GM19043 (cell line): Measurements from ENCODE around the gene HSF5.
"Not testable (repeated sequence)": the region's sequence is repeated elsewhere in the genome, so short reads cannot be mapped to it uniquely, and the experiment has no call there.

Source experiments
- ATAC-seq: cut with Tn5 transposase; IDR thresholded peaks from one replicate; pipeline ENCODE4 v1.9.1; 2021; ENCODE audit warnings: low read depth; ENCODE audit not compliant: unreplicated experiment

HSF5 gene

DNA sequence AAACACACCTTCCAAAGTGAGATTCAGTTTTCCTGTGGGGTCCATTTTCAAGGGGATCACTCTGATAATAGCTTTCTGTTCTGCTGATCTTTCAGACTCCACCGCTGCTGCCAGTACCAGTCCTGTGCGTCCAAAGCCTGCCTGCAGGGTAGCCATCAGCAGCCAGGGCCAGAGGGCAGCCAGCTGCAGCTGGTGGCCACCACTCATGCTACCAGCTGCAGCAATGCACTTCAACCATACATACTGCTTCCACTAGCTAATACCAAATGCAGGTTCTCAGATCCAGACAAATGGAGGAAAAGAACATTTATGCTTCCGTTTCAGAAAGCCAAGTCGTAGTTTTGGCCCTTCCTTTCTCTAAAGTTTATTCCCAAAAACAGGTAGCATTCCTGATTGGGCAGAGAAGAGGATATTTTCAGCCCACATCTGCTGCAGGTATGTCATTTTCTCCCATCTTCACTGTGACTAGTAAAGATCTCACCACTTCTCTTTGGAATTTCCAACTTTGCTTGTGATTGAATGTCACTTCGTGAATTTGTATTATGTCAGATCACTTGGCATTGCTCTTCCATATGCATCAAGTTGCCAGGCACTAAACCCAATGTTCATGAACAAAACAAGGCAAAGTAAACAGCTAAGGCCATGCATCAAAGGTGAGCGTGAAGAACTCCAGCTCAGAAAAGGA lies 72.7 kb downstream of the HSF5 start:
- no peak for ATAC-seq

- ATAC-seq, result no peak
Measured at GRCh38 chr17:58414596-58414997, 73.6 kb downstream of the HSF5 start.

- ATAC-seq, result no peak
Measured at GRCh38 chr17:58413684-58414083, 74.5 kb downstream of the HSF5 start.

DNA sequence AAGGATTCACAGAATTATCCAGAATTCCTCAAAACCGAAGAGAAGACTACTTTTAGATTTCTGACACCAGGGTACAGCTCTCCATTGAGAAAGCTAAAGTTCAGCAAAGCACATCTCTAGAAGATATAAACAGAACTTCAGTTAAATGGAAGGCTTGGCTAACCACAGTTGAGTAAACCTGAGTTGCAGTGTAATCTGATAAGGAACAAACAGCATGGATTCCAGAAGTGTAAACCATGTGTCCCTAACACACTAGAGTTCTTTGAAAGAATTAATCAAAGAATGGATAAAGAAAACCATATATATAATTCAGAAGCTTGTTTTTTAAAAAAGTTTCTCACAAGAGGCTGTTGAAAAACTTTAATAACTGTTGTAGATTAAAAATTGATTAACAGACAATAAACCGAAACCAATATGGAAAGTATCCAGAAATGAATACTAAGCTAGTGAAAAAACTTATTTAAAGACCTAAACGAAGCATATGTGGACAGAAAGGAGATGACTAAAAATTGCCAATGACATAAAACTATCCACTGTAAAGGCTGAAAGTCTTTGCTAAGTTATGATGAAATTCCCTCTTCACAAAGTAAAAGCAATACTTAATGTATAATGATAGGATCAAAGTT lies 75.1 kb downstream of the HSF5 start:
- ATAC-seq, result no peak

- ATAC-seq, result no peak
Measured at GRCh38 chr17:58412064-58412703, 76.0 kb downstream of the HSF5 start.

DNA sequence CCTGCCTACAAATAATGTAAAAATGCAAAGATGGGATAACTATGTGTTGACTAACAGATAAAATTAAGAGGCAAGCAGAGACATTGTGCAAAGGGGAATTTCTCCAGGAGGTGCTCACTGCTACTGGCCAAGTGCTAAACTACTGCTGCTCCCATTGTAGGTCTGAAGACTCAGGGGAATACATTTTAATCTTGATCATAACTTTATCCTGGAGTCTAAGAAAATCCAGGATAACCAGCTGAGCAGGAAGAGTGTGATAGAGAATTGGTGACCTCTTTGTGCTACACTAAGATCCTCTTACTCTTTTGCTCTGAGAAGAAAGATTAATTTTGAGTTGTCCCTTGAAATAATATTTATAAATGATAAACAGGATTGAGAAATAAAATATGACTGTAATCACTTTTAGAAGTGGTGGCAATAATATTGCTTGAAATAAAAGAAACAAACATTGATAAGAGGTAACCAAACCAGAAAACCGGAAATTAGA lies 76.8 kb downstream of the HSF5 start:
- ATAC-seq, result no peak

DNA sequence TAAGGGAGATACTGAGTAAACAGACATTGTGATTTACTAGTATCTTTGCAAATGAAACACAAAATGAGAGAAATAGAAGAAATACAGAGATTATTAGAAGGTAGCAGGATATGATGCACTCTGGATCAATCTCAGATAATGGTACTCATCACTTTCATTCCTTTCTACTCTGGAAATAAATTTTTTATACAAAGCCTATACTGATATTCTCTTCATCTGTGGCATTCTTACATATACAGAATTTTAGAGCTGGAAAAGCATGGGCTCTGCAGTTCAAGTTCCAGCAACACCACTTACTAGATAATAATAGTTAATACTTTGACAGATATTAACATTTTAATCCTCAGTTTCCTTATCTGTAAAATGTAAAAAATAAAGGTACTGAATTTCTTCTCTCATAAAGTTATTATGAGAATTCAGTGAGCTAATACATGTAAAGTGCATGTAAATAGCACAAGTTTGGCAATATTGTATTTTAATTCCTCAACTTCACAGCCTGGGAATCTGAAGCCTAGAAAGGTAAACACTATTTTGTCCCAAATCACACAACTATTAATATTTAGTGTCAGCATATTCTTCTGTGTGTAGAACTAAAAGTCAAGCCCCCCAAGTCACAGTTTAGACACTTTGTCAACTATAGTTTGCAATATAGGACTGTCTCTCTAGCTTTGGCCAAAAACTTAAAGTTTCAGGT lies 77.3 kb downstream of the HSF5 start:
- ATAC-seq, result no peak

DNA sequence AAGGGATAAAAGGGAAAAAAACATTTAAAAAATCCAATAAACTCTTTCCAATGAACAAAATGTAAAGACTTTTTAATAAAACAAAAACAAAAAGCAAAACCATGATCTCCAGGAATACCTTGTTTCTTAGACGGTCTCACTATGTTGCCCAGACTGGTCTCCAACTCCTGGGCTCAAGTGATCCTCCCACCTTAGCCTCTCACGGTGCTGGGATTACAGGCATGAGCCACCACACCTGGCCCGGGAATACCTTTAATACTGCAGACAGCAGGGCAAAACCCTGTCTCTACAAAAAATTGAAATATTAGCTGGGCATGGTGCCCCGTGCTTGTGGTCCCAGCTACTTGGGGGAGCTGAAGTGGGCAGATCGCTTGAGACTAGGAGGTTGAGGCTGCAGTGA lies 78.8 kb downstream of the HSF5 start:
- no peak for ATAC-seq

- no peak for ATAC-seq
Measured at GRCh38 chr17:58403311-58403710, 84.9 kb downstream of the HSF5 start.

DNA sequence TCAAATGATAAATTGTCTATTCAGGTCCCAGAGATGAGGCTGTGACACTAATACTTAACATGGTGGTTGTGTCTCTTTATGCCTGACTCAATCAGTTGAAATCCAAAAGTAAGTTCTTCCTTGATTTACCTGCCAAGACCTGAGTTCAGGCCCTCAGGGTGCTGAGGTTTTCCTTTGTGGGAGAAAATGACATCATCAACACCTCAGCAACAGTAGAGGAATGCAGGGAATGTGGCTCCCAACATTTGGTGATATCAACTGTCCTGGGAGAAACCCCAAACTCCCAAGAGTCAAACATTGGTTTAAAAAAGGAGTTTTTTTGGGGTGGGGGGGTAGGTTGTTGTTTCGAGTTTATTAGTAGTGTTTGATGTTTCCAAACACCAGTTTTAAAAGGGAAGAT lies 85.5 kb downstream of the HSF5 start:
- ATAC-seq, result no peak

DNA sequence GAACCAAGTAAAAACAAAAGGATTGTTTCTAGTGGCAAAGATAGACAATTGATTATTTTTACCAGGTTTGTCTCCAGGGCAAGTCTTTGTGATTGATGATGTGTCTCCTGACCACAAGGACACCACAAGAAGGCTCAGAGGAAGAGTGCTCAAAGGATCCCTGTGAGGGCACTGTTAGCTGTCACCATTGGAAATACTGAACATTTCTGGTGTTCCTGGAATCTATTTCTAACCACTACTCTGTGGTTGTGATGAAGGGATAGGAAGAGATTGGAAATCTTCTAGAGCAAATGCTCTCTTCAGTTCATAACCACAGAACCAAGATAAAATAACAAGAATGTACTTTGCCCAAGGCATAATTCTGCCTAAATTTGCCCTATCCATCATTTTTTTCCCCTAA lies 86.2 kb downstream of the HSF5 start:
- ATAC-seq, result no peak

DNA sequence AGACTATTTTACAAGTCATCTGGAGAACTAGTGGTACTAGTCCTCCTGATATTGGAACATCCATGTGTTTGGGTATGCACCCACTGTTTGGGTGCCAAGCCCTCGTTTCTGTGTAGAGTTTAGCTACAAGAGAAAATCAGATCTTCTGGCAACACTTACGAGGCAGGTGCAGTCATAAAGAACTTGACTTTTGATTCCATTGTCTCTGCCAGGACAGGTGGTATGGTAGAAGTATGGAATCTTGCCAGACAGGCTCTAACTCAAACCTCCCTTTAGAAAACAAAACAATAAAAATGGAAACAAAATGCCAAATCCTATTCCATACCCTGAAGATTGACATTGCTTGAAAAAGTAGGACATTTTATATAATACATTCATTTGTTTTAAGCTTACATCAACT lies 86.9 kb downstream of the HSF5 start:
- ATAC-seq, result no peak

DNA sequence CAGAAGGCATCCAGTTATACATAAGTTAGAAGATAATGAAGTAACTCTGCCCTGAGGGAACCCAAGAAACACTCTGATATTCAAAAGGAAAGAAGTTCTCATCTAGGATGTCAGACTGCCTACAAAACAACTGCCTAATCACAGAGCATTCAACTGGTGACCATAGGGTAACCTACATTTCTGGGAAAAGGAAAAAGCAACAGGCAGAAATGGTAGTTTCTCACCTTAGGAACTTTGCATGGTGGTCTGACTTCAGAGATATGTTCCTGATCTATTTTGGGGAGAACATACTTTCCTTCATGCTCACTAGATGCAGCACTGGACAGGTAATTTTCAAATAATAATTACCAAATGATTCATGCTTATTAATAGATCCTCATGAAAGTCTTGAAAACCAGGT lies 87.4 kb downstream of the HSF5 start:
- no peak for ATAC-seq

DNA sequence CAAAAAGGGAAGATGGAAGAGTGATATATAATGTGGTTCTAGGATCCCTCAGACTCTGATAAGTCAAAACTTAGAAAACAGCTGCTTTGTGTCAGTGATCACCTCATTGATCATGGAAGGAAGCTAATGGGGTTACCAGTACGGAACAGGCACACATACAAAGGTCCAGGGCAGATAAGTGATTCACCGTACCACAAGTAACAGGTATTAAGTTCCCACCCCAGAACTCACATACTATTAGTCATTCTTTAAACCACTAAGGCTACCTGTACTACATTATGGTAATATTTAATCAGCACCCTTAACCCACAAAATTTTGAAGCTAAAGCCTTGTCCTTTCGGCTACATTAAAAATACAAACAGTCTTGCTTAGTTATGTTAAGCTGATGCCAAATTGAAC lies 88.2 kb downstream of the HSF5 start:
- ATAC-seq, result no peak

GRCh38 chr17:58398574-58399266 lies 89.5 kb downstream of the HSF5 start:
- ATAC-seq, result no peak

DNA sequence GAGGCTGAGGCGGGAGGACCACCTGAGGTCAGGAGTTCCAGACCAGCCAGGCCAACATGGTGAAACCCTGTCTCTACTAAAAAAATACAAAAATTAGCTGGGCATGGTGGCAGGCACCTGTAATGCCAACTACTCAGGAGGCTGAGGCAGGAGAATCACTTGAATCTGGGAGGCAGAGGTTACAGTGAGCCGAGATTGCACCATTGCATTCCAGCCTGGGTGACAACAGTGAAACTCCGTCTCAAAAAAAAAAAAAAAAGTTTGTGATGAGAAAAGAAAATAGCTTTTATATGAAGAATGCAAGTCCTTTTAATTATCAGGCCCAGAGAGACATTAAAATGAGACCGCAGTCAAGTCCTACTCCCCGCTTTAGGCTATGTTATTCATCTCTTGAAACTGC lies 90.8 kb downstream of the HSF5 start:
- not testable (repeated sequence) for ATAC-seq

GRCh38 chr17:58396173-58396572 lies 92.0 kb downstream of the HSF5 start:
- ATAC-seq, result no peak

- no peak for ATAC-seq
Measured at GRCh38 chr17:58394534-58395223, 93.5 kb downstream of the HSF5 start.

GRCh38 chr17:58391302-58391984 lies 96.8 kb downstream of the HSF5 start:
- ATAC-seq, result no peak

- no peak for ATAC-seq
Measured at GRCh38 chr17:58390884-58391283, 97.3 kb downstream of the HSF5 start.
